HUES6 (cell line): Measurements from ENCODE around the gene RIT1.
A peak's percentile ranks its signal among the peaks of the same experiment; 100 is the strongest.

Experiments used
- H3K27ac ChIP-seq: 2 replicates; pipeline ENCODE4 v1.7.0; 2013; ENCODE audit warnings: low read depth, mild to moderate bottlenecking, low read length, inconsistent platforms
- H3K27me3 ChIP-seq: 2 replicates; pipeline ENCODE4 v1.6.1; 2013; ENCODE audit warnings: low read length; ENCODE audit not compliant: control insufficient read depth, insufficient read depth
- H3K36me3 ChIP-seq: 2 replicates; pipeline ENCODE4 v1.6.1; 2013; ENCODE audit warnings: low read length; ENCODE audit not compliant: control insufficient read depth, insufficient read depth
- H3K4me1 ChIP-seq: 2 replicates; pipeline ENCODE4 v1.6.1; 2013; ENCODE audit warnings: low read length; ENCODE audit not compliant: control insufficient read depth, insufficient read depth
- H3K4me3 ChIP-seq: 2 replicates; pipeline ENCODE4 v1.5.1; 2013; ENCODE audit warnings: low read depth, low read length
- H3K9ac ChIP-seq: one replicate; pipeline ENCODE4 v1.6.1; 2013; ENCODE audit warnings: mild to moderate bottlenecking, low read length
- H3K9me3 ChIP-seq: 2 replicates; pipeline ENCODE4 v1.6.1; 2013; ENCODE audit warnings: low read depth, low read length; ENCODE audit not compliant: control insufficient read depth, insufficient read depth

RIT1 gene

GRCh38 chr1:155856257-155856974 is 54.7 kb downstream of the RIT1 start:
- H3K4me1 ChIP-seq = peaks cover 6% of the 10 kb centered on the region; the same call in 1 of the 2 replicates
- peak overlapping the region; percentile 21 for H3K27ac ChIP-seq

GRCh38 chr1:155850345-155850744 is 60.8 kb downstream of the RIT1 start:
- Histone ChIP-seq H3K4me1 (no peaks in the 10 kb centered on the region), H3K9ac (no peak overlapping the region), H3K9me3 (no peaks in the 10 kb centered on the region), H3K4me3 (no peak overlapping the region), H3K27me3 (no peaks in the 10 kb centered on the region), H3K36me3 (peaks cover 69% of the 10 kb centered on the region), H3K27ac (no peak overlapping the region)

More at GRCh38 chr1:155856257-155856974, 54.7 kb downstream of the RIT1 start:
- Histone ChIP-seq H3K27me3 (no peaks in the 10 kb centered on the region), H3K9ac (peak overlapping the region; percentile 88), H3K9me3 (no peaks in the 10 kb centered on the region), H3K4me3 (peak overlapping the region; percentile 93), H3K36me3 (peaks cover 38% of the 10 kb centered on the region)

- Histone ChIP-seq H3K27me3 (no peaks in the 10 kb centered on the region), H3K9me3 (no peaks in the 10 kb centered on the region), H3K4me3 (no peak overlapping the region), H3K36me3 (peaks cover 61% of the 10 kb centered on the region), H3K9ac (no peak overlapping the region), H3K4me1 (no peaks in the 10 kb centered on the region), H3K27ac (no peak overlapping the region)
Measured at GRCh38 chr1:155847823-155848529, 63.2 kb downstream of the RIT1 start.
